Ascending aorta (tissue), 2 donors: ENCODE measurements around the gene PSPC1. TPM values are rescaled to one million over a fixed set of nuclear protein-coding genes. Genes with fewer than 3 reads are reported as not detected.
A peak's percentile ranks its signal among the peaks of the same experiment; 100 is the strongest.
"Not testable (repeated sequence)": the region's sequence is repeated elsewhere in the genome, so short reads cannot be mapped to it uniquely, and the experiment has no call there.

Source experiments
- DNase-seq, 2 donors: peaks; one replicate each; pipeline ENCODE4 v3.0.0-alpha.2; 2019; ENCODE audit warnings: low spot score in 2 of 2
- H3K27ac ChIP-seq, 2 donors: fragments of 200-600 bp; sonication (generic); one replicate each; pipeline ENCODE4 v1.5.1; 2016 to 2017; ENCODE audit warnings: mild to moderate bottlenecking in 1 of 2
- H3K27me3 ChIP-seq: fragments of 200-600 bp; sonication (generic); one replicate; pipeline ENCODE4 v1.5.1; 2017
- H3K36me3 ChIP-seq, 2 donors: fragments of 200-600 bp; sonication (generic); one replicate each; pipeline ENCODE4 v1.5.1; 2016
- H3K4me1 ChIP-seq, 2 donors: fragments of 200-600 bp; sonication (generic); one replicate each; pipeline ENCODE4 v1.5.1; 2016 to 2017; ENCODE audit warnings: mild to moderate bottlenecking in 1 of 2
- H3K4me3 ChIP-seq, 2 donors: fragments of 200-600 bp; sonication (generic); one replicate each; pipeline ENCODE4 v1.5.1; 2016 to 2017; ENCODE audit warnings: mild to moderate bottlenecking in 1 of 2
- H3K9me3 ChIP-seq, 2 donors: fragments of 200-600 bp; sonication (generic); one replicate each; pipeline ENCODE4 v1.5.1; 2016
- intact Hi-C: fragments of 100-400 bp; cut with DNase I; formaldehyde crosslinking; loops from one replicate; pipeline ENCODE4 v1.15.1; 2023
- total RNA-seq: library from RNA; depleted of rRNA; stranded (reverse); fragments of >200 nt; gene quantifications from one replicate; pipeline ENCODE4 v1.1.0, GENCODE V29; 2016
- TF ChIP-seq, protein P1 (sequence below), 3 experiments: fragments of 200-600 bp in 2 of 3; fragments of 450-650 bp in 1 of 3; sonication (generic) in 2 of 3; IDR thresholded peaks; one replicate each; pipeline ENCODE4 v1.5.1; 2016 to 2019; ENCODE audit warnings: antibody characterized with exemption in 3 of 3, mild to moderate bottlenecking in 1 of 3, moderate library complexity in 1 of 3

The PSPC1 gene
- total RNA-seq, 1 donor from 2014 or later, result 17.0 TPM

DNA sequence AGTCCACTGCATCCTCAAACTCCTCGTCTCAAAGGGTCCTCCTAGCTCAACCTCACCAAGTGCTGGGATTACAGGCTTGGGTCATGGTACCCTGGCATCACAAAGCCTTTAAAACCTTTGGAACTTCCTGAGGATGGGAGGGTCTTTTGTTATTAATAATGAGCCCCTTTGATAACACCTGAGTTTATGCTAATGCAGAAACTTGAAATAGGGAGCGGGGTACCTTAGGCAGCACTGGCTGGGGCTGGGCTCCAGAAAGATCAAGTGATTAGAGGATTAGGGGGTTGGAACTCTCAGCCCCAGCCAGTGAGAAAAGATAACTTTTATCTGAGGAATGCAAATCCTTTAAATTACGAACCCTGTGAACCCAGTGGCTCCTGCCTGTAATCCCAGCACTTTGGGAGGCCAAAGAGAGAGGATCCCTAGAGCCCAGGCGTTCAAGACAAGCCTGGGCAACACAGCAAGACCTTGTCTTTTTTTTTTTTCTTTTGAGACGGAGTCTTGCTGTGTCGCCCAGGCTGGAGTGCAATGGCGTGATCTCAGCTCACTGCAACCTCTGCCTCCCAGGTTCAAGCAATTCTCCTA is 9.3 kb upstream of the PSPC1 start:
- Histone ChIP-seq H3K4me1 (no peaks in the 10 kb centered on the region), H3K27me3 (no peaks in the 10 kb centered on the region), H3K36me3 (no peaks in the 10 kb centered on the region), H3K27ac (no peak overlapping the region), H3K9me3 (no peaks in the 10 kb centered on the region), H3K4me3 (no peak overlapping the region)
- TF ChIP-seq, protein P1, sequence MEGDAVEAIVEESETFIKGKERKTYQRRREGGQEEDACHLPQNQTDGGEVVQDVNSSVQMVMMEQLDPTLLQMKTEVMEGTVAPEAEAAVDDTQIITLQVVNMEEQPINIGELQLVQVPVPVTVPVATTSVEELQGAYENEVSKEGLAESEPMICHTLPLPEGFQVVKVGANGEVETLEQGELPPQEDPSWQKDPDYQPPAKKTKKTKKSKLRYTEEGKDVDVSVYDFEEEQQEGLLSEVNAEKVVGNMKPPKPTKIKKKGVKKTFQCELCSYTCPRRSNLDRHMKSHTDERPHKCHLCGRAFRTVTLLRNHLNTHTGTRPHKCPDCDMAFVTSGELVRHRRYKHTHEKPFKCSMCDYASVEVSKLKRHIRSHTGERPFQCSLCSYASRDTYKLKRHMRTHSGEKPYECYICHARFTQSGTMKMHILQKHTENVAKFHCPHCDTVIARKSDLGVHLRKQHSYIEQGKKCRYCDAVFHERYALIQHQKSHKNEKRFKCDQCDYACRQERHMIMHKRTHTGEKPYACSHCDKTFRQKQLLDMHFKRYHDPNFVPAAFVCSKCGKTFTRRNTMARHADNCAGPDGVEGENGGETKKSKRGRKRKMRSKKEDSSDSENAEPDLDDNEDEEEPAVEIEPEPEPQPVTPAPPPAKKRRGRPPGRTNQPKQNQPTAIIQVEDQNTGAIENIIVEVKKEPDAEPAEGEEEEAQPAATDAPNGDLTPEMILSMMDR (IDR thresholded peaks at IDR 0.05), result no peak
- no peak for DNase-seq
- intact Hi-C loops, result no loop called here

DNA sequence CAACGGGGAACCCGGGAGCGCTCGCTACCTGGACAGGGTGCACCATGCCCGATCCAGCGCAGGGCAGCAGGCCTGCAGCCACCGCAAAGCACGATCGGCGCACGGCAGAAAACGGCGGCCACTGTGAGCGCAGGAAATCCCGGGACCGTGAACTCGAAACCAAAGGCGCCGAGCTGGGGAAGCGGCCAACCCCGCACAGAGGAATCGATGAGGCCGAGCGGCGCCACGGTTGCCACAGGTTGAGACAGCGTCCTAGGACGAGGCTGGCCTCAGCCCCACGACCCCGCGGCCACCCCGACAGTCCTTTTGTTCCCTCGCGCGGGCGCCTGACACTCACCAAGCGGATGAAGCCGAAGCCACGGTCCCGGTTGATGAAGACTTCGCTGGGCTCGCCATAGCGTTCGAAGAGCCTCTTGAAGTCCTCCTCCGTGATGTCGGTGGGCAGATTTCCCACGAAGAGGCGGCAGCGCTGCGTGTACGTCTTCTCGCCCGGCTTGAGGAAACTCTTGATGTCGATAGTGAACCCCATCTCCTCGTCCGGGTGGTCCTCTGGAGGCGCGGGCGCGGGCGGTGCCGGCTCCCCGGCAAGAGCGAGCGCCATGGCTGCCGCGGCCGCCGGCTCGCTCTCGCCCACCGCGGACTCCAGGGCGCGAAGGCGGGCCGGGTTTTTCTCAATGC is 557 bp downstream of the PSPC1 start:
- peak in 1 of 2 donors; percentile 70 for DNase-seq
- peaks cover 0 to 6% of the 10 kb centered on the region in 2 donors for H3K4me1 ChIP-seq
- intact Hi-C loops, result loop anchor here (1.0 to 5.0 kb wide), 4 partner anchors 65 to 177 kb away; partner anchors contain the start of genes MPHOSPH8, ZMYM2 and ZMYM5
- no peaks in the 10 kb centered on the region for H3K27me3 ChIP-seq
- H3K4me3 ChIP-seq, result peak overlapping the region; percentile 77 to 83
- H3K36me3 ChIP-seq, result peaks cover 0 to 4% of the 10 kb centered on the region in 2 donors
- peak overlapping the region; percentile 89 to 95 for H3K27ac ChIP-seq
- no peaks in the 10 kb centered on the region for H3K9me3 ChIP-seq
- TF ChIP-seq, protein P1 (IDR thresholded peaks at IDR 0.05), result no peak

GRCh38 chr13:19781526-19781925 is 1.2 kb downstream of the PSPC1 start:
- TF ChIP-seq, protein P1 (IDR thresholded peaks at IDR 0.05), result no peak
- intact Hi-C loops, result loop anchor here (5.0 kb wide), 1 partner anchor 66 kb away; no protein-coding TSS in a partner anchor
- peaks cover 0 to 4% of the 10 kb centered on the region in 2 donors for H3K36me3 ChIP-seq
- H3K27me3 ChIP-seq, result no peaks in the 10 kb centered on the region
- H3K4me1 ChIP-seq, result peaks cover 0 to 6% of the 10 kb centered on the region in 2 donors
- DNase-seq, result peak in 1 of 2 donors; percentile 13
- peak overlapping the region; percentile 77 to 83 for H3K4me3 ChIP-seq
- peak overlapping the region; percentile 89 to 95 for H3K27ac ChIP-seq
- no peaks in the 10 kb centered on the region for H3K9me3 ChIP-seq

GRCh38 chr13:19780753-19781418 is 1.9 kb downstream of the PSPC1 start:
- not testable (repeated sequence) for H3K9me3 ChIP-seq, H3K36me3 ChIP-seq, H3K27me3 ChIP-seq, H3K4me1 ChIP-seq, H3K27ac ChIP-seq
- intact Hi-C loops, result loop anchor here (5.0 kb wide), 1 partner anchor 66 kb away; no protein-coding TSS in a partner anchor
- DNase-seq, result peak in 1 of 2 donors; percentile 38
- peak overlapping the region; percentile 77 to 83 for H3K4me3 ChIP-seq

- Histone ChIP-seq H3K36me3 (peaks cover 17 to 27% of the 10 kb centered on the region in 2 donors), H3K4me1 (peaks cover 3 to 14% of the 10 kb centered on the region in 2 donors), H3K9me3 (no peaks in the 10 kb centered on the region), H3K27me3 (no peaks in the 10 kb centered on the region), H3K27ac (peak overlapping the region; percentile 45 to 57), H3K4me3 (peak overlapping the region in 1 of 2 donors; percentile 45)
- intact Hi-C loops, result no loop called here
- TF ChIP-seq, protein P1 (IDR thresholded peaks at IDR 0.05), result no peak
- peak in 1 of 2 donors; percentile 60 for DNase-seq
Observed at GRCh38 chr13:19772306-19772705, 10.4 kb downstream of the PSPC1 start.

DNA sequence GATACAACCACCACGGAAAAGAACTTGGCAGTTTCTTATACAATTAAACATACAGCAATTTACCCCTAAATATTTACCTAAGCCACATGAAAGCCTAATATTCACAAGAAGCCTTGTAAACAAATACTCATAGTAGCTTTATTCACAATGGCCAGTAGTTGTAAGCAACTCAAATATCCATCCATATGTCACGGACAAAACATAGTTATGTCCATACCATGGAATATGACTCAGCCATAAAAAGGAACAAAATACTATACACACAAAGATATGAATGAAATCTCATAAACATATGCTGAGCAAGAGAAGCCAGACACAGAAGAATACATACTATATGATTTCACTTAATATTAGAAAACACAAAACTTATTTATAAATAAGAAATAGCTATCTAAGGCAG is 12.9 kb downstream of the PSPC1 start:
- no peak overlapping the region for H3K4me3 ChIP-seq
- no peaks in the 10 kb centered on the region for H3K9me3 ChIP-seq
- TF ChIP-seq, protein P1 (IDR thresholded peaks at IDR 0.05), result no peak
- no peak overlapping the region for H3K27ac ChIP-seq
- peaks cover 17 to 27% of the 10 kb centered on the region in 2 donors for H3K36me3 ChIP-seq
- no peak for DNase-seq
- intact Hi-C loops, result no loop called here
- H3K27me3 ChIP-seq, result no peaks in the 10 kb centered on the region
- H3K4me1 ChIP-seq, result peaks cover 3 to 17% of the 10 kb centered on the region in 2 donors
